GM19023 (cell line): Measurements from ENCODE around the gene ACTN4.
"Not testable (repeated sequence)": the region's sequence is repeated elsewhere in the genome, so short reads cannot be mapped to it uniquely, and the experiment has no call there.

Experiments
- ATAC-seq: cut with Tn5 transposase; IDR thresholded peaks from one replicate; pipeline ENCODE4 v1.9.1; 2021; ENCODE audit warnings: mild to moderate bottlenecking, moderate library complexity; ENCODE audit not compliant: unreplicated experiment

ACTN4 gene

GRCh38 chr19:38761884-38762389 lies 114.5 kb downstream of the ACTN4 start:
- ATAC-seq = not testable (repeated sequence)

DNA sequence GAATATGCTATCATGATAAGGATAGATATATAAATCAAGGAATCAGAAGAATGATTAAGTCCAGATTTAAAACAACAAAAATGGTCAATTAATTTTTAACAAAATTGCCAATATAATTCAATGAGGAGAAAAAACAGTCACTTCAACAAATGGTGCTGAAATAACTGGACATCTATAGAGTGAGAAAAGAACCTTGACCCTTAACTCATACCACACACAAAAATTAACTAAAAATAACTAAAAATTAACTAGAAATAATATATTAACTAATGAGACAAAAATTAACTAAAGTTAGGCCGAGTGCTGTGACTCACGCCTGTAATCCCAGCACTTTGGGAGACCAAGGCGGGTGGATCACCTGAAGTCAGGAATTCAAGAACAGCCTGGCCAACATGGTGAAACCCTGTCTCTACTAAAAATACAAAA lies 116.4 kb downstream of the ACTN4 start:
- no peak for ATAC-seq

DNA sequence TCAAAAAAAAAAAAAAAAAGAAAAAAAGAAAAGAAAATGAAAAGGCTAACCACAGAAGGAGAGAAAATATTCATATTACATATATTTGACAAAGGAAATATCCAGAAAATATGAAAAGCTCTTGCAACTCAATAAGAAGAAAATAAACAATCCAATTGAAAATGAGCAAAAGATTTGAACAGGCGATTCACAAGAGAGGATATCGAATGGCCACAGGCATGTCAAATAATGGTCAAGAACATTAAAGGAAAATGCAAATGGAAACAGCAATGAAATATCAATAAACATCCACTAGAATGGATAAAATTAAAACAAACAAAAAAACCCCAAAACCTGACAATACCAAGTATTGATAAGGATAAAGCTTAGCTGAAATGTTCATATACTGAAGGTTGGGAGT lies 117.8 kb downstream of the ACTN4 start:
- no peak for ATAC-seq

GRCh38 chr19:38766276-38767047 lies 119.0 kb downstream of the ACTN4 start:
- no peak for ATAC-seq

- ATAC-seq = no peak
Observed at GRCh38 chr19:38769635-38770211, 122.3 kb downstream of the ACTN4 start.

- ATAC-seq = peak; percentile 15
Observed at GRCh38 chr19:38770228-38770948, 122.9 kb downstream of the ACTN4 start.

GRCh38 chr19:38770949-38771275 lies 123.5 kb downstream of the ACTN4 start:
- peak; percentile 55 for ATAC-seq

DNA sequence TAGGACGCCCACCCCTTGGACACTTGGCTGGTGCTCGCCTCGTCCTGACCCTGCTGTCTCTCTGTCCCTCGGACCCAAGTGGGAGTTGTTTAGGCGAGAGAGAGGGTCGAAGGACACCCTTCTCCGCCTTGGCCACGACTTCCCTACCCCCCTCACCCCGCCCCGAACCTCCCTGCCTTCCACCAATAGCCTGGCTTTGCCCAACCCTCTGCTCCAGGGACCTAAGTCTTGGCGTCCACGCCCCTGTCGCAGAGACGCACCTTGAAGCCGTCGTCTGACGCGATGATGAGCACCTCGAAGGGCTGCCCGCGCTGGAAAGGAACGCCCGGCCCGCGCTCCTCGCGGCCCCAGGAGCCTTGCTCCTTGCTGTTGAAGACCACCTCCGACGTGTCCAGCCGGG lies 124.1 kb downstream of the ACTN4 start:
- ATAC-seq = not testable (repeated sequence)

DNA sequence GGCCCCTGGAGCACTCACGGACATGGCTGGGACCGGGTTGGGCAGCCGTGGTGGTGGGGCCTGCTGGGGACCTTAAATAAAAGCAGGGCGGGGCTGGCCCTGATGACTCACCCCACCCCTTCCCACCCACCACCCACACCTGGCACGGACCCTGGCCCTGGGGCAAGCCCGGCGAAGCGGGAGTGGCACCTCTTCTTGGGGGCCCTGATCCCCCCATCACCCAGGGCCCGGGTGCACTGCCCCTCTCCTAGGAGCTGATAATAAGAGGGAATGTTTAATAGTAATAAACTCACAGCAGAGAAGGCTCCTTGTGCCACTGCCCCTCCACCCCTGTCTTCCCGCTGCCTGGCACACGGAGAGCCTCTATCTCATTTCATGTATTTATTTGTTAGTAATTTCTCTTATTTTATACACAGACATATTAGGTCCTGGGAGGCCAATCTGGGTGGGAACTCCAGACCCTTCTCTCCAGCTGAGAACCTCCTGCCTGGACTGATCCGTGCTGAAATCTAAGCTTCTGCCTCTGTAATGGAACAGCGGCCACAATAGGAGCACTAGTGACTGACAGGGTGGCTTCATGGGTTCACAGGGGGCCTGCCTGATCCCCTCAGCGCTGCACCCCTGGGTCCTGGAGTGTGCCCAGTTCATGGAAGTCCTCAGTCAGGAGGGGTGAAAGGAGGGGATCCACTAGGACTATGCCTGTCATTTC lies 126.2 kb downstream of the ACTN4 start, which contains the start of gene LGALS7:
LGALS7 (minus strand) TSS at position 49 of the 709 bp plus-strand sequence; CDS start at position 24, 25 bp downstream.
- no peak for ATAC-seq

DNA sequence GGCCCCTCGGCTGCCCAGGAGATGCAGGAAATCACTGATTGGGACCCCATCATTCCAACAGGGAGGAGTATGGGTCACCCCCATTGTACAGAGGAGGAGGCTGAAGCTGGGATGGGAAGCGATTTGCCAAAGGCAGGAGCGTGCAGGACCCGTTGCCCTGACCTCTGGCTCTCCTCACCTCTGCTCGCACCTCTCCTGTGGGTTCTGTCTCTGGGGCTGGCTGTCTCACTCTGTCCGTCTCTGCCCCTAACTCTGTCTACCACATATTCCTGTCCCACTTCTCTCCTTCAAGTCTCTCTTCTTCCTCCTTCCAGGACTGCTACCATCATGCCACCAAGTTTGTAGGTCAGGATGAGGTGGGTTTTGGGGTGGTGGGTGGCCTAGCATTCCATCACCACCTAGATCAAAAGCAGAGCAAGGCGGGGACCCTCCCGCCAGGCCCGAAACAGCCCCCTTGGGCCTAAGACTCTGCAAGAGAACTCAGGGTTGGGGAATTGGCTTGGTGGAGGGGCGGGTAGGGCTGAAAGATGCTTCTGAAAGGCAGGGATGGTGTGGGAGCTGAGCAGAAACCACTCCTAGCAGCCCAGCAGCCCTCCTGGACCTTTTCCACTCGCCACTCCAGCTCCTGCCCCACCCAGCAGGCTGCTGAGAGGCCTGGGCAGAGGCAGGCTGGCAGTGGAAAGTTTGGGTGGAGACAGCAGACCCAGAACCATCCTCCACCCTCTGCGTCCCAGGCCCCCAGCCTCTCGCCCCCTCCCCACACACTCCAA lies 126.9 kb downstream of the ACTN4 start:
- no peak for ATAC-seq

- ATAC-seq = no peak
Observed at GRCh38 chr19:38778733-38779132, 131.3 kb downstream of the ACTN4 start.

DNA sequence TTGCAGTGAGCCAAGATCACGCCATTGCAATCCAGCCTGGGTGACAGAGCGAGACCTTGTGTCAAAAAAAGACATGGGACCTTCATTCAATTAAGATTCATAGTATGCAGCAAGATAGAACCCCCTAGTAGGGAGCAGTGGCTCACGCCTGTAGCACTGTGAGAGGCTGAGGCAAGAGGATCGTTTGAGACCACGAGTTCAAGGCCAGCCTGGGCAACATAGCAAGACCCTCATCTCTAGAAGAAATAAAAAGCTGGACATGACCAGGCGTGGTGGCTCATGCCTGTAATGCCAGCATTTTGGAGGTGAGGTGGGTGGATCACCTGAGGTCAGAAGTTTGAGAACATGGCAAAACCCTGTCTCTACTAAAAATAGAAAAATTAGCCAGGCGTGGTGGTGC lies 133.0 kb downstream of the ACTN4 start:
- no peak for ATAC-seq

- no peak for ATAC-seq
Observed at GRCh38 chr19:38781058-38781457, 133.6 kb downstream of the ACTN4 start.
